Activated naive CD4-positive, alpha-beta T cell treated with Interleukin-2 at 50 U/mL for 16 hours (primary cell): ENCODE measurements around the gene CALM3.
A peak's percentile ranks its signal among the peaks of the same experiment; 100 is the strongest.
"Not testable (repeated sequence)": the region's sequence is repeated elsewhere in the genome, so short reads cannot be mapped to it uniquely, and the experiment has no call there.

ENCODE experiments used
- DNase-seq: peaks from one replicate; pipeline ENCODE4 v3.0.0-alpha.2; 2020

The CALM3 gene

DNA sequence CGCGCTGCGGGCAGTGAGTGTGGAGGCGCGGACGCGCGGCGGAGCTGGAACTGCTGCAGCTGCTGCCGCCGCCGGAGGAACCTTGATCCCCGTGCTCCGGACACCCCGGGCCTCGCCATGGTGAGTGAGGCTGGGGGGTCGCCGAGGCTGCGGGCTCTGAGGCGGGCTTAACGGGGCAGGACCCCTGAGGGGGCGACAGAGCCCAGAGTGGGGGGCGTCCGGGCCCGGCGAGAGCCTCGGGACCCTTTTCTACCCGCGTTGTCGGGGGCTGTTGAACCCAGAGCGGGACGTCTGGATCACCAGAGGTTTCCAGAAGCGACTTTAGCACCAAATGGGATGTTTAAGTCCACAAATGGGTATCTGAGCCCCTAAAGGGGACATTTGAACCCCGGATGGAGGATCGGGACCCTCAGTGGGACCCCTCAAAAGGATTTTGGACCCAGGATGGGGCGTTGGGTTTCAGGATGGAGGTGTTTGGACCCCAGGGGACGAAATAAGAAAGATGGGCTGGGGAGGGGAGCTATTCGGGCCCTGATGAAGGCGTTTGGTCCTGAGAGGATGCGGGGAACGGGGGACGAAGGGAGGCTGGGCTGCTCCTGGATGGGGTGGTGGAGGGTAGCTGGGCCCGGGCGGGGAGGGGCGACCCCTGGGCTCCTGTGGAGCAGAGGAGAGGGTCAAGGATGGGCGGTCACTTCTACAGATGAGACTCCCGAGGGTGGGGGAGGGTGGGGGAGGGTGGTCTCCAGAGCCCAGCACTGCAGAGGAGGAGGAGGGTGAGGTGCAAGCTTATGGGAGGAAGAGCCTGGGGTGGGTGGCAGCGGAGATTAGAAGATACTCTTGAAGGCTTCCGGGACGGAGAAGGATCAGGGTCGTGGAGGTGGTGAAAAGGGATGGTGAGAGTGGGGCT lies at the start of gene CALM3:
Gene CALM3, plus strand, starts transcription at position 13 of the 907 bp plus-strand sequence. Its CDS starts 105 bp downstream, at position 118.
- no peak for DNase-seq

DNA sequence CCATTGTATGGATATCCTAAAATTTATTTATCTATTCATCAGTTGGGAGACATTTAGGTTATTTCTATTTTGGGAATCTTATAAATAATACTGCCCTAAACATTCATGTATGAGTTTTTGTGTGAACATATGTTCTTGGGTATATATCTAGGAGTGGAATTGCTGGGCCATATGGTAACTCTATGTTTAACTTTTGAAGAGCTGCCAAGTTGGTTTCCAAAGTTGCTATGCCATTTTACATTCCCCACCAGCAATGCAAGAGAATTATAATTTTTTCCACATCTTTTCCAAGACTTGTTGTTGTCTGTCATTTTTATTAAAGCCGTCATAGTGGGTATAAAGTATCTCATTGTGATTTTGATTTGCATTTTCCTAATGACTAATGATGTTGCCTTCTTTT lies 48.2 kb upstream of the CALM3 start:
- DNase-seq, result no peak

DNA sequence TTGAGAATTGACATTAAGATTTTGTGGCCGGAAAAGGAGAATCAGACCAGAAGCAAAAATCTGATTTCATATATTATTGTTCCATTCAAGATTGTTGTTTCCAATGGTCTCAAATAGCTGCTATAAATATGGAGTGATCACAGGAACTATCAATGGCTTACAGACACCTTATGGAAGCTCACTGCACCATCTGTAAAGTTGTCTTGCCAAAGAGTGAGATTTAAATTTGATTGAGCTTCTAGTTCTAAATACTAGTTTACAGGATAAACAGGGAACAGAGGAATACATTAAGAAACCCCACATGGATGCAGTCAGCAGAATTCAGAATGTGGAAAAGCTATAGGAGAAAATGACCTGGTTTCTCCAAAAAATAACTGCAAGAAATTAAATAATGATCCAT lies 47.0 kb upstream of the CALM3 start:
- no peak for DNase-seq

DNA sequence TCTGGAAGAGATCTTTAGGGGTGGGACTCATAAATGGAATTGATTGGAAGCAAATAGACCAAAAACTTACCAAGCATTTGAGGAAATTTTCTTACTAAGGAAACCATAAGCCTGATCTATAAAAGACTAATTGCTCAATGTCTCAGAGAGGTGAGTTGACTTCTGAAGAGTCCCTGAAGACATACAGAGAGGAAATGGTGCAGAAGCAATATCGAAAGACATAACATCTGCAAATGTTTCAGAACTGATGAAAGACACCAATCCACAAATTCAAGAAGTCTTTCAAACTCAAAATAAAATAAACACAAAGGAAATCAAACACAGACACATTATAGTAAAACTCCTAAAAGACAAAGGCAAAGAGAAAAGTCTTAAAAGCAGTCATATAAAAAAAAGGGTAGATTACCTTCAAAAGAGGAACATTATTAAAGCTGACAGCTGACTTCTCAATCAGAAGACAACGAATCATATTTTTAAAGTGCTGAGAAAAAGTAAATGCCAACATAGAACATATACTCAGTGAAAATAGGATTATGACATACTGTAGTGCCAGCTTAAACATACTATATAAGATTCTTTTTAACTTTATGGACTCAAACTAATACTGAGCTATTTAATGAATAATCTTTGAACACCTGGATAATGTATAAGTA lies 45.4 kb upstream of the CALM3 start:
- DNase-seq, result no peak

DNA sequence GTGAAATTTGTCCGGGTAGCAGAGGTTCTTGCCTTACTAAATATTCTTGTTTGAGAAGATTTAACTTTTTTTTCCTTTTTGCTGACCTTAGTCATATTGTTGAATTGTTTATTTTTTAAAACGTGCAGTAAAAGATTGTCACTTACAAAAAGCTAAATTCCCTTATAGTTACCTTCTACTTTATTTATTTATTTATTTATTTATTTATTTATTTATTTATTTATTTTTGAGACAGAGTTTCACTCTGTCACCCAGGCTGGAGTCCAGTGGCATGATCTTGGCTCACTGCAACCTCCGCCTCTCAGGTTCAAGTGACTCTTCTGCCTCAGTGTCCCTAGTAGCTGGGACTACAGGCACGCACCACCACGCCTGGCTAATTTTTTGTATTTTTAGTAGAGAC lies 44.7 kb upstream of the CALM3 start:
- not testable (repeated sequence) for DNase-seq

DNA sequence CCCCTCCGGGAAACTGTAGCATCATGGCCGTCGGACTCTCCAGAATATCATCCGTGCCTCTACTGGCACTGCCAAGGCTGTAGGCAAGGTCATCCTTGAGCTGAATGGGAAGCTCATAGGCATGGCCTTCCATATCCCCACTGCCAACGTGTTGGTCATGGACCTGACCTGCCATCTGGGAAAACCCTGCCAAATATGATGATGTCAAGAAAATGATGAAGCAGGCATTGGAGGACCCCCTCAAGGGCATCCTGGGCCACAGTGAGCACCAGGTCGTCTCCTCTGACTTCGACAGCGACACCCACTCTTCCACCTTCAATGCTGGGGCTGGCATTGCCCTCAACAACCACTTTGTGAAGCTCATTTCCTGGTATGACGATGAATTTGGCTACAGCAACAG lies 41.9 kb upstream of the CALM3 start:
- DNase-seq, result no peak

DNA sequence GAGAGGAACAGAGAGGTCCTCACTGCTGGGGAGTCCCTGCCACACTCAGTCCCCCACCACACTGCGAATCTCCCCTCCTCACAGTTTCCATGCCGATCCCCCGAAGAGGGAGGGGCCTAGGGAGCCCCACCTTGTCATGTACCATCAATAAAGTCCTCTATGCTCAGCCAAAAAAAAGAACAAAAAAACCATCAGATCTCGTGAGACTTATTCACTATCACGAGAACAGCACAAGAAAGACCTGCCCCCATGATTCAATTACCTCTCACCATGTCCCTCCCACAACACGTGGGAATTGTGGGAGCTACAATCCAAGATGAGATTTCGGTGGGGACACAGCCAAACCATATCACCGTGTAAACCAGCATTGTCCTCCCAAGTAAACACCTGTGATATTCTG lies 41.5 kb upstream of the CALM3 start:
- not testable (repeated sequence) for DNase-seq

DNA sequence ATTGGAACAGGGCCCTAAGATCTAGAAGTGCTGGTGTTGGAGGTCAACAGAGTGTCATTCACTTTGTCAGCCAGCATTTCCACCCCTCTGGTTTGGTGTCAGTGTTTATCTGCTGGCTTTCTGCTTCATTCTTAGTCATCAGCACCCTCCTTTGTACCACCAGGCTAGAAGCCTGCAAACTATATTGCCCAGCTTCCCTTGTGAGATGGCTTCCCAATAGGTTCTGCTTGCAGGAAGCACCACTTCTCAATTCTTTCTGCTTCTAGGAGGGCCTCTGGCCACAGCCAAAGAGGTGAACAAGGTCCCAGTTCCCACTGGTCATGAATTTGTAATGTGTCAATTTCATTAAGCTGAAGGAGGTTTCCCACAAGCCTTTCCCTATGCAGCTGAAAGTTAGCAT lies 36.4 kb upstream of the CALM3 start:
- no peak for DNase-seq

DNA sequence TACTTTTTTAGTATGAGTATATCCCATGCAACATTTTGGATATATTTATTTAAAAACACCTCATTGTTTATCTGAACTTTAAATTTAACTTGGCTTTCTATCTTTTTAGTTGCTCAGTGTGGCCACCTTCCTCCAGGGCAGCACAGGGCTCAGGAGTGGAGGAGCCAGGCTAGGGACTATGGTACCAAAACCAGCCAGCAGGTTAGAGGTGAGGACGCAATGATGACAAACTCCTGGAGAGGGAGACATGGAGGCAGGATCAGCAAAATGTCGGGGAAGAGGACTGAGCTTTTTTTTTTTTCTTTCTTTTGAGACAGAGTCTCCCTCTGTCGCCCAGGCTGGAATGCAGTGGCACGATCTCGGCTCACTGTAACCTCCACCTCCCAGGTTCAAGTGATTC lies 29.6 kb upstream of the CALM3 start:
- no peak for DNase-seq

DNA sequence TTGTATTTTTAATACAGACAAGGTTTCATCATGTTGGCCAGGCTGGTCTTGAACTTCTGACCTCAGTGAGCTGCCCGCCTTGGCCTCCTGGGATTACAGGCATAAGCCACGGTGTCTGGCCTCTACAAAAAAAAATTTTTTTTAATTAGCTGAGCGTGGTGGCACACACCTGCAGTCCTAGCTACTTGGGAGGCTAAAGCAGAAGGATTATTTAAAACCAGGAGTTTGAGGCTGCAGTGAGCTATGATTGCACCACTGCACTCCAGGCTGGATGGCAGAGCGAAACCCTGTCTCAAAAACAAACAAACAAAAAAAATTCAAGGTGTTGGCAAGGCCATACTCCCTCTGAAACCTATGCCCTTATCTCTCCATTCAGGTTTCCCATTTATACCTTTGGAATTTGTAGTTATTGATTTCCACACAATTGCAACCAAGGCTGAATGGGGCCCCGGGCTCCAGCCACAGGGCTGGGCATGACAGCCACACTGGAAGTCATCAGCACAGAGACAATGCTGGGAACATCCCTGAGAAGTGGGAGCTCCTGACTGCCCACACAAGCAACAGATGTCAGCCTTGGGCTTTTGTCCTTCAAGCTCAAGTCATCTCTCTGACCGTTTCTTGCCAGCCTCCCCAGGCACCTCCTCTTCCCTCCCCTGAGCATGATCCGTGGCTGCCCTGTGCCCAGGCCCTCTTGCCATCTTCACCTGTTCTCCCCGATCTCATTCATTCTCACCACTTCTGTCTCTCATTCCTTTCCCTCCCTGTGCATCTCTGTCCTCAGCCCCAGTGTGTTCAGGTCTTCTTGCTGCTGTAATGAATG lies 27.2 kb upstream of the CALM3 start:
- no peak for DNase-seq

DNA sequence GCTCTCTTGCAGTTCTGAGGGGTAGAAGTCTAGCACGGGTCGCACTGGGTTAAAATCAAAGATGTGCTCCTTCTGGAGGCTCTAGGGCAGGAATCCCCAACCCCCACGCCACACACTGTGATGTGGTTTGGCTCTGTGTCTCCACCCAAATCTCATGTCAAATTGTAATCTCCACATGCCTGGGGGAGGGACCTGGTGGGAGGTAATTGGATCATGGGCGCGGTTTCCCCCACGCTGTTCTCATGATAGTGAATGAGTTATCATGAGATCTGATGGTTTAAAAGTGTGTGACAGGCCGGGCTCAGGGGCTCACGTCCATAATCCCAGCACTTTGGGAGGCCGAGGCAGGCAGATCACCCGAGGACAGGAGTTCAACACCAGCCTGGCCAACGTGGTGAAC lies 26.6 kb upstream of the CALM3 start:
- peak; percentile 66 for DNase-seq

DNA sequence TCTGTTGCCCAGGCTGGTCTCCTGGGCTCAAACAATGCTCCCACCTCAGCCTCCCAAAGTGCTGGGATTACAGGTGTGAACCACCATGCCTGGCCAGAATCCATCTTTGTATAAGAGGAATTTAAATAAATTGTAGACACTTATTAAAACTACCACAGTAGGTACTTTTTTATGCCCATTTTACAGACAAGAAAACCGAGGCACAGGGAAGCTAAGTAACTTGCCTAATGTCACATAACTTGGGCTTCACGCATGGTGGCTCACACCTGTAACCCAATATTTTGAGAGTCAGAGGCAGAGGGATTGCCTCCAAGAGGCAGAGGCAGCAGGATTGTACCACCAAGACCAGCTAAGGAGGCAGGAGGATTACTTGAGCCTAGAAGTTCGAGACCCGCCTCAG lies 22.7 kb upstream of the CALM3 start:
- DNase-seq, result no peak

DNA sequence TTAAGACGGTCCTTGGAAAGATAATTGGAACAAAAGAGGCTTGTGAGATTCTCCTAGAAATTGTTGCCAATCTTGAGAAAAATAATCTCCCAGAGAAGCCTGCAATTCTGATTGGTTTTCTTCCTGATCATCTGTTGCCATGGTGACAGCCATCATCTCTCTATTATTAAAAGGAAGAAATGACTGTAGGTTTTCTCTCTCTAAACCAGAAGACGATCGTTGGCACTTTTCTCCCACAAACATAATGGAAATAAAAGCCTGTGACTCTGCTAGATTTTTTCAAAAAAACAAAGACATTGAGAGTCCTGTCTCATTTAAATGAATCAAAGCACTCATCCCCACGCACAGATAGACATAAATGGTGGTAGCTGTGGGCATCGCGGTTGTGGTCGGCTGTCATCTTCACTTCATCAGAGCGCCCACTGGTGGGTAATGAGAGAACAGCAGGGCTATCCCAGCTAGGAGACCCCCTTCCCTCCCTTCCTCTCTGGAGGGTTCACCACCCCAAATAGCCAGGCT lies 21.7 kb upstream of the CALM3 start:
- DNase-seq, result peak; percentile 66

DNA sequence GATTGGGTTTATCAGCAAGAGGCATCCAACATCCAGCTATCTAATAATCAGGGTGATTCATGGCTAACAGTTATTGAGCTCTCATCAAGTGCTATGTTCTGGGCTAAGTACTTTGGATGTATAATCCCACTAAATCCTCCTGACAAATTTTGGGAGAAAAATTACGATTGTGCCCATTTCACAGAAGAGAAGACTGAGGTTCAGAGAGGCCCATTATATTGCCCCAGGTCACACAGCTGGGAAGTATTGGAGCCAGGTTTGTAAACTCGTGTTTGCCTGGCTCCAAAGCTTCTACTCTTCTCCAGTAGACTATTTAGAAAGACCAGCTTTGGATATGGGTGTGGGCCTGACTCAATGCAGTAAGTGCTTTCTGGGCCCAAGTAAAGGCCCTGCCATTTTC lies 20.9 kb upstream of the CALM3 start:
- no peak for DNase-seq

DNA sequence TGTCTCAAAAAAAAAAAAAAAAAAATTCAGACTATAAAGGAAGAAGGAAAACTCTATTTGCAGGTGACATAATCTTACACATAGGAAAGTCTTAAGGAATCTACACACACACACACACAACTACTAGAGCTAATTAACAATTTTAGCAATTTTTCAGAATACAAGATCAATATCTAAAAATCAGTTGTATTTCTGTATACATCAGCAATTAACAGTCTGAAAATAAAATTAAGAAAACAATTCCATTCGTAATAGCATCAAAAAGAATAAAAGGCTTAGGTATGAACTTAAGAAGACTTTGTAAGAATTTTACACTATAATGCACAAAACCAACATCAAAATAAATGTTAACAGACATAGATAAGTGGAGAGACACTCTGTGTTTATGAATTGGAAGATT lies 15.6 kb upstream of the CALM3 start:
- DNase-seq, result no peak

DNA sequence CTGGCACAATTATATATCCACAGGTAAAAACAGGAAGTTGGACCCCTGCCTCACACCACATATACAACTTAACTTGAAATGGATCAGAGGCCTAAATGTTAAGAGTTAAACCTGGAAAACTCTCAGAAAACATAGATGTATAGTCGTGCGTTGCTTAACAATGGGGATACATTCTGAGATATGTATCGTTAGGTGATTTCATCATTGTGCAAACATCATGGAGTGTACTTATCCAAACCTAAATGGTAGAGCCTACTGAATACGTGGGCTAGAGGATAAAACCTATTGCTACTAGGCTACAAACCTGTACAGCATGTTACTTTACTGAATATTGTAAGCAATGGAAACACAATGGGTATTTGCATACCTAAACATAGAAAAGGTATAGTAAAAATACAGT lies 14.8 kb upstream of the CALM3 start:
- no peak for DNase-seq

DNA sequence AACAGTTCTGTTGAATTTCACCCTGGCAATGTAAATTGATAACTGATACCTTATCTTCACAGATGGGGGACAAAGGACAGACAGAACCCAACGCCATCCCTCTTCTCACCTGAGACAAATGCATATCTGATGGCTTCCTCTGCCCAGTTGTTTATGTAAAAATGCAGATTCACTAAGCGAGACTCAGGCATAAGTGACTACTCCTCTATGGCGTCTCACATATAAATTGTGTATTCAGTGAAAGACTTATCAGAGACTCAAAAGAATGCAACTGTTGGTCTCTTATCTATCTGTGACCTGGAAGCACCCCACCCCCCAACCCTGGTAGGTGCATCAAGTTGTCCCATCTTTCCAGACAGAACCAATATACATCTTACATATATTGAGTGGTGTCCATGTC lies 13.3 kb upstream of the CALM3 start:
- no peak for DNase-seq

DNA sequence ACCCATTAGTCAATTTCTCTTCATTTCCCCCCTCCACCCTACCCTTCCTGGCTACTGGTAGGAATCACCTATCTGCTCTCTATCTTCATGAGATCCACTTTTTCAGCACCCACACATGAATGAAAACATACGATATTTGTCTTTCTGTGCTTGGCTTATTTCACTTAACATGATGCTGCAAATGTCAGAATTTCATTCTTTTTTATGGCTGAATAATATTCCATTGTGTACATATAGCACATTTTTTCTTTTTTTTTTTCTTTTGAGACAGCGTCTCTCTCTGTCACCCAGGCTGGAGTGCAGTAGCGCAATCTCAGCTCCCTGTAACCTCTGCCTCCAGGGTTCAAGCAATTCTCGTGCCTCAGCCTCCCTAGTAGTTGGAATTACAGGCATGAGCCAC lies 9.9 kb upstream of the CALM3 start:
- no peak for DNase-seq

DNA sequence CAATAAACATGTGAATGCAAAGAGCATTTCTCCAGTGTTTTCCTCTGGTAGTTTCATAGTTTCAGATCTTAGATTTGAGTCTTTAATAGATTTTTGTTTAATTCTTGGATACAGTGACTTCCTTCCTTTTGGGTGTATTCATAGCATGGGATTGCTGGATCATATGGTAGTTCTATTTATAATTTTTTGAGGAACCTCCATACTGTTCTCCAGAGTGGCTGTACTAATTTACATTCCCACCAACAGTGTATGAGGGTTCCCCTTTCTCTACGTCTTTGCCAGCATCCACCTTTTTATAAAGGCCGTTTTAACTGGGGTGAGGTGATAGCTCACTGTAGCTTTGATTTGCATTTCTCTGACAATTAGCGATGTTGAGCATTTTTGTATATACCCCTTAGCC lies 9.3 kb upstream of the CALM3 start:
- DNase-seq, result no peak

DNA sequence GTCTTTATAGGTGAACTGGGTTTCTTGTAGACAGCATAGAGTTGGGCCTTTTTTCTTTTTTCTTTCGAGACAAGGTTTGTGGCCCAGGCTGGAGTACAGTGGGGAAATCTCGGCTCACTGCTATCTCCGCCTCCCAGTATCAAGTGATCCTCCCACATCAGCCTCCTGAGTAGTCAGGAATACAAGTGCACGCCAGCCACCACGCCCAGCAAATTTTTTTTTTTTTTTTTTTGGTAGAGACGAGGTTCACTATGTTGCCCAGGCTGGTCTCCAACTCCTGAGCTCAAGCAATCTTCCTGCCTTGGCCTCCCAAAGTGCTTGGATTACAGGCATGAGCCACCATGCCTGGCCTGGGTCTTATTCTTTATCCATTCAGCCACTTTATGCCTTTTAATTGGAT lies 5.1 kb upstream of the CALM3 start:
- no peak for DNase-seq

DNA sequence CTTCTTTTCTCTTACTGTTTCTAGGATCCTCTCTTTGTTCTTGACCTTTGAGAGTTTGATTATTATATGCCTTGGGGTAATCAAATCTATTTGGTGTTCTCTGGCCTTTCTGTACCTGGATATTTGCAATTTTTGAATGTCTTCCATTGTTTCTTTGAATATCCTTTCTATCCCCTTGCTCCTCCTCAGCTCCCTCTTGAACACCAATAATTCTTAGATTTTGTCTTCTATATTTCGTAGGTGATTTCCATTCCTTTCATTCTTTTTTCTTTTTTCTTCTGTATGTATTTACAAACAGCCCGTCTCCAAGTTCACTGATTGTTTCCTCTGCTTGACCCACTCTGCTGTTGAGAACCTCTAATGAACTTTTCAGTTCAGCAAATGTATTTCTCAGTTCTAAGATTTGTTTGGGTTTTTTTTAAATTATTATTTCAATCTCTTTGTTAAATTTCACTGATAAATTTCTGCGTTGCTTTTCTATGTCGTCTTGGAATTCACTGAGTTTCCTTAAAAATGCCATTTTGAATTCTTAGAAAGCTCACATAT lies 2.7 kb upstream of the CALM3 start:
- no peak for DNase-seq

DNA sequence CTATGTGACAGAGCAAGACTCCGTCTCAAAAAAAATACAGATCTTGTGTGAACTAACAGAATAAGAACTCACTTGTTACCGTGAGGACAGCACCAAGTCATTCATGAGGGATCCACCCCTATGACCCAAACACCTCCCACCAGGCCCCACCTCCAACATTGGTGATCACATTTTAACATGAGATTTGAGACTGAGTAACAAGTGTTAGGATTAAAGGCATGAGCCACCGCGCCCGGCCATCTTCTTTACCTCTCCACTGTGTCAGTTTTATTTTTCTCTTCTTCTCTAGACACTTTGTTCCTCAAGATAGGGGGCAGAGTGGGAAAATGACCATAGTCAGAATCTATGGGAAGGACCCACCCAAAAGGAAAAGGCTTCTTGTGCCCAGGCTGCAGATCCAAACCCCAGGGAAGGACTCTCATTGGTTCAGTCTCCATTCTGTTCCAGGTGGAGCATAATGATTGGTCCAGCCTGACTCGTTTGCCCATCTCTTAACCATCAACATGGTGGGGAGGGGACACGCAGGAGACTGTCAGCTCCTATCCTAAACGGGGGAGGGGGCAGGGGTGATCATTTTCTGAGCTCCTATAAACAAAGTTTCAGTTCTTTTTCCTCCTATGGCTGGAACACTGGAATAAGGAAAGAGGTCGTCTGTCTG lies 1.3 kb upstream of the CALM3 start:
- DNase-seq, result no peak
